OCI-LY1 (cell line): ENCODE data around the gene PRR3.

Source experiments
- H2AFZ ChIP-seq: fragments of 200-600 bp; sonication (generic), shearing (Covaris generic); 2 replicates; pipeline ENCODE4 v1.6.0; 2014; ENCODE audit warnings: antibody characterized with exemption, mild to moderate bottlenecking, low read length
- H3F3A ChIP-seq: fragments of 200-600 bp; sonication (generic), shearing (Covaris generic); 2 replicates; pipeline ENCODE4 v1.6.0; 2014; ENCODE audit warnings: mild to moderate bottlenecking, antibody characterized with exemption, low read length, moderate library complexity; ENCODE audit not compliant: insufficient read depth
- H3K27ac ChIP-seq: fragments of 200-600 bp; sonication (generic); 2 replicates; pipeline ENCODE4 v1.5.1; 2014; ENCODE audit warnings: low read length, mixed run types, mild to moderate bottlenecking, low read depth; ENCODE audit not compliant: poor library complexity, severe bottlenecking
- H3K27me3 ChIP-seq: fragments of 200-600 bp; sonication (generic); 2 replicates; pipeline ENCODE4 v1.6.0; 2014; ENCODE audit warnings: antibody characterized with exemption, mild to moderate bottlenecking, low read length, moderate library complexity; ENCODE audit not compliant: insufficient read depth
- H3K36me3 ChIP-seq: fragments of 200-600 bp; sonication (generic); 2 replicates; pipeline ENCODE4 v1.6.1; 2014; ENCODE audit warnings: mild to moderate bottlenecking, antibody characterized with exemption, low read length, moderate library complexity, mixed read lengths; ENCODE audit not compliant: insufficient read depth
- H3K4me1 ChIP-seq: fragments of 200-600 bp; sonication (generic); 2 replicates; pipeline ENCODE4 v1.5.1; 2014; ENCODE audit warnings: mild to moderate bottlenecking, low read length, moderate library complexity; ENCODE audit not compliant: insufficient read depth, severe bottlenecking
- H3K4me2 ChIP-seq: fragments of 200-600 bp; sonication (generic), shearing (Covaris generic); 2 replicates; pipeline ENCODE4 v1.6.1; 2014; ENCODE audit warnings: low read length
- H3K4me3 ChIP-seq: fragments of 200-600 bp; sonication (generic); 2 replicates; pipeline ENCODE4 v1.5.1; 2014; ENCODE audit warnings: low read length, low read depth, mild to moderate bottlenecking, mixed read lengths; ENCODE audit not compliant: poor library complexity, severe bottlenecking
- H3K79me2 ChIP-seq: fragments of 200-600 bp; shearing (Covaris generic); 2 replicates; pipeline ENCODE4 v1.6.1; 2016; ENCODE audit warnings: mixed run types, low read length, mixed read lengths; ENCODE audit not compliant: insufficient read depth
- H3K9ac ChIP-seq: fragments of 200-600 bp; sonication (generic), shearing (Covaris generic); 2 replicates; pipeline ENCODE4 v1.6.1; 2014; ENCODE audit warnings: mild to moderate bottlenecking, low read length, mixed read lengths
- H3K9me2 ChIP-seq: fragments of 200-600 bp; sonication (generic), shearing (Covaris generic); 2 replicates; pipeline ENCODE4 v1.6.1; 2014; ENCODE audit warnings: low read depth, mild to moderate bottlenecking, low read length, mixed read lengths
- H3K9me3 ChIP-seq: fragments of 200-600 bp; shearing (Covaris generic); 2 replicates; pipeline ENCODE4 v1.6.1; 2014; ENCODE audit warnings: low read length, mixed read lengths
- H4K20me1 ChIP-seq: fragments of 200-600 bp; sonication (generic), shearing (Covaris generic); 2 replicates; pipeline ENCODE4 v1.6.0; 2016; ENCODE audit warnings: mild to moderate bottlenecking, low read length; ENCODE audit not compliant: insufficient read depth
- CTCF ChIP-seq: fragments of 200-600 bp; sonication (generic), shearing (Covaris generic); IDR thresholded peaks from 2 replicates; pipeline ENCODE4 v1.5.1; 2017; ENCODE audit warnings: mild to moderate bottlenecking, antibody characterized with exemption, low read length, moderate library complexity, mixed read lengths
- EZH2 ChIP-seq: fragments of 200-600 bp; sonication (generic), shearing (Covaris generic); IDR thresholded peaks from 2 replicates; pipeline ENCODE4 v1.8.0; 2017; ENCODE audit warnings: borderline replicate concordance, mixed run types, mild to moderate bottlenecking, antibody characterized with exemption, low read length, moderate library complexity, mixed read lengths

The PRR3 gene

GRCh38 chr6:30570740-30571074 is 13.6 kb downstream of the PRR3 start:
- Histone ChIP-seq H3K79me2 (peaks cover 42% of the 10 kb centered on the region), H2AFZ (peak overlapping the region; percentile 64), H3K4me1 (peaks cover 42% of the 10 kb centered on the region), H3K27me3 (no peaks in the 10 kb centered on the region), H3K9me2 (no peaks in the 10 kb centered on the region), H4K20me1 (0 out of 2 replicates have a peak, but pooled peaks cover 3% of the 10 kb centered on the region), H3K9ac (peak overlapping the region; percentile 91), H3K36me3 (peaks cover 14% of the 10 kb centered on the region; the same call in 1 of the 2 replicates), H3F3A (no peaks in the 10 kb centered on the region), H3K4me3 (peak overlapping the region; percentile 89), H3K27ac (peak overlapping the region; percentile 42), H3K9me3 (no peaks in the 10 kb centered on the region), H3K4me2 (peak overlapping the region; percentile 93)
- TF ChIP-seq EZH2 (no peak), CTCF (no peak)

GRCh38 chr6:30571075-30571761 is 14.1 kb downstream of the PRR3 start, which contains the start of gene ABCF1:
ABCF1 (plus strand) TSS chr6:30571442; CDS start chr6:30571488, 46 bp downstream.
- peak within 1 kb of the TSS; percentile 65 for H3K27ac ChIP-seq
- peaks cover 42% of the 10 kb centered on the region for H3K4me1 ChIP-seq
- H3K79me2 ChIP-seq: peaks cover 43% of the 10 kb centered on the region
- peak within 1 kb of the TSS; percentile 64 for H2AFZ ChIP-seq
- no peaks in the 10 kb centered on the region for H3K27me3 ChIP-seq
- no peaks in the 10 kb centered on the region for H3F3A ChIP-seq
- H3K9ac ChIP-seq: peak within 1 kb of the TSS; percentile 91
- H4K20me1 ChIP-seq: 0 out of 2 replicates have a peak, but pooled peaks cover 3% of the 10 kb centered on the region
- TF ChIP-seq CTCF (no peak), EZH2 (no peak)
- no peaks in the 10 kb centered on the region for H3K9me2 ChIP-seq
- H3K36me3 ChIP-seq: peaks cover 14% of the 10 kb centered on the region; the same call in 1 of the 2 replicates
- peak within 1 kb of the TSS; percentile 89 for H3K4me3 ChIP-seq
- H3K4me2 ChIP-seq: peak within 1 kb of the TSS; percentile 98
- no peaks in the 10 kb centered on the region for H3K9me3 ChIP-seq

- no peak overlapping the region for H2AFZ ChIP-seq
- peaks cover 42% of the 10 kb centered on the region for H3K4me1 ChIP-seq
- peak overlapping the region; percentile 89 for H3K4me3 ChIP-seq
- peak overlapping the region; percentile 65 for H3K27ac ChIP-seq
- peak overlapping the region; percentile 91 for H3K9ac ChIP-seq
- TF ChIP-seq EZH2 (no peak), CTCF (no peak)
- peak overlapping the region; percentile 98 for H3K4me2 ChIP-seq
- no peaks in the 10 kb centered on the region for H3K27me3 ChIP-seq
- H3K9me3 ChIP-seq: no peaks in the 10 kb centered on the region
- H3F3A ChIP-seq: no peaks in the 10 kb centered on the region
- H3K79me2 ChIP-seq: peaks cover 45% of the 10 kb centered on the region
- H3K36me3 ChIP-seq: peaks cover 19% of the 10 kb centered on the region
- no peaks in the 10 kb centered on the region for H3K9me2 ChIP-seq
- 0 out of 2 replicates have a peak, but pooled peaks cover 3% of the 10 kb centered on the region for H4K20me1 ChIP-seq
These were observed 14.6 kb downstream of the PRR3 start for GRCh38 chr6:30571762-30572082.
